GM21619 (cell line): ENCODE measurements around the gene PDSS1.

Experiments used
- ATAC-seq: cut with Tn5 transposase; IDR thresholded peaks from one replicate; pipeline ENCODE4 v1.9.1; 2021; ENCODE audit not compliant: unreplicated experiment

The PDSS1 gene

GRCh38 chr10:26698909-26699308, 1.4 kb downstream of the PDSS1 start:
- no peak for ATAC-seq

- ATAC-seq, result no peak
Observed at GRCh38 chr10:26699631-26700030, 2.1 kb downstream of the PDSS1 start.

- no peak for ATAC-seq
Observed at GRCh38 chr10:26700884-26701630, 3.6 kb downstream of the PDSS1 start.

GRCh38 chr10:26703096-26703495, 5.6 kb downstream of the PDSS1 start:
- no peak for ATAC-seq

- ATAC-seq, result no peak
Observed at GRCh38 chr10:26703974-26704373, 6.5 kb downstream of the PDSS1 start.

GRCh38 chr10:26706206-26706605, 8.7 kb downstream of the PDSS1 start:
- ATAC-seq, result no peak

GRCh38 chr10:26706936-26707335, 9.4 kb downstream of the PDSS1 start:
- no peak for ATAC-seq

- ATAC-seq, result no peak
Observed at GRCh38 chr10:26711324-26711723, 13.8 kb downstream of the PDSS1 start.

- ATAC-seq, result no peak
Observed at GRCh38 chr10:26714415-26715136, 17.1 kb downstream of the PDSS1 start.

- ATAC-seq, result no peak
Observed at GRCh38 chr10:26715137-26715487, 17.6 kb downstream of the PDSS1 start.

- ATAC-seq, result no peak
Observed at GRCh38 chr10:26717476-26717875, 20.0 kb downstream of the PDSS1 start.

- no peak for ATAC-seq
Observed at GRCh38 chr10:26721561-26721960, 24.1 kb downstream of the PDSS1 start.

GRCh38 chr10:26723016-26723415, 25.5 kb downstream of the PDSS1 start:
- no peak for ATAC-seq

- ATAC-seq, result no peak
Observed at GRCh38 chr10:26725837-26726727, 28.6 kb downstream of the PDSS1 start.

- ATAC-seq, result no peak
Observed at GRCh38 chr10:26727005-26727404, 29.5 kb downstream of the PDSS1 start.

GRCh38 chr10:26728957-26729356, 31.5 kb downstream of the PDSS1 start:
- ATAC-seq, result no peak

GRCh38 chr10:26729395-26729794, 31.9 kb downstream of the PDSS1 start:
- ATAC-seq, result no peak

- no peak for ATAC-seq
Observed at GRCh38 chr10:26730552-26730951, 33.1 kb downstream of the PDSS1 start.

- no peak for ATAC-seq
Observed at GRCh38 chr10:26733750-26734568, 36.5 kb downstream of the PDSS1 start.

GRCh38 chr10:26735435-26735834, 37.9 kb downstream of the PDSS1 start:
- ATAC-seq, result no peak

- peak; percentile 68 for ATAC-seq
Observed at GRCh38 chr10:26737730-26738129, 40.2 kb downstream of the PDSS1 start.
